22Rv1 (cell line): ENCODE measurements around the gene ELF2.
"Not testable (repeated sequence)": the region's sequence is repeated elsewhere in the genome, so short reads cannot be mapped to it uniquely, and the experiment has no call there.

ENCODE experiments used
- CTCF ChIP-seq: fragments of 450-650 bp; IDR thresholded peaks from 2 replicates; pipeline ENCODE4 v1.5.1; 2017; ENCODE audit warnings: mild to moderate bottlenecking
- ZFX ChIP-seq: fragments of 450-650 bp; IDR thresholded peaks from 2 replicates; pipeline ENCODE4 v1.6.1; 2017; ENCODE audit warnings: antibody characterized with exemption, borderline replicate concordance

GRCh38 chr4:139059026-139059425, 118.0 kb downstream of the ELF2 start:
- TF ChIP-seq CTCF, ZFX: not testable (repeated sequence)
